HEK293 (cell line): ENCODE measurements around the gene CNTNAP5.

Experiments
- CTCF ChIA-PET: fragments of 350-600 bp; formaldehyde crosslinking; extraction: SDS; loops from one replicate; lab custom pipeline; 2021; ENCODE audit warnings: antibody characterized with exemption; lab: Yijun Ruan, JAX
- POLR2A ChIA-PET: fragments of 300-600 bp; formaldehyde crosslinking; extraction: SDS; loops from one replicate; lab custom pipeline; 2020; ENCODE audit warnings: antibody characterized with exemption, inconsistent platforms; lab: Yijun Ruan, JAX
- H3K27ac ChIP-seq: fragments of 200-500 bp; sonication (Bioruptor generic); 2 replicates; pipeline ENCODE4 v1.5.1; 2014; ENCODE audit warnings: low read depth, low read length, control low read depth, inconsistent platforms; ENCODE audit errors: extremely low read depth
- H3K36me3 ChIP-seq, 2 experiments: fragments of 200-500 bp in 1 of 2; sonication (Bioruptor generic) in 1 of 2; 1 replicate in 1 of 2; 2 replicates in 1 of 2; pipeline ENCODE4 v1.5.1; 2014 to 2017; ENCODE audit warnings: inconsistent platforms in 2 of 2, low read length in 2 of 2; ENCODE audit not compliant: control insufficient read depth in 2 of 2, insufficient read depth in 1 of 2
- H3K4me1 ChIP-seq: fragments of 200-500 bp; sonication (Bioruptor generic); 2 replicates; pipeline ENCODE4 v1.5.1; 2014; ENCODE audit warnings: mild to moderate bottlenecking, low read length, inconsistent platforms; ENCODE audit not compliant: control insufficient read depth, insufficient read depth
- H3K4me3 ChIP-seq: 2 replicates; pipeline ENCODE4 v1.5.1; 2011; ENCODE audit warnings: low read depth, mild to moderate bottlenecking, control low read depth, low read length, moderate library complexity
- H3K9me3 ChIP-seq: fragments of 200-500 bp; sonication (Bioruptor generic); 2 replicates; pipeline ENCODE4 v1.5.1; 2014; ENCODE audit warnings: low read depth, low read length, inconsistent platforms; ENCODE audit not compliant: control insufficient read depth, insufficient read depth
- GLIS1 ChIP-seq: fragments of 450-650 bp; formaldehyde crosslinking; IDR thresholded peaks from 2 replicates; pipeline ENCODE4 v1.5.1; 2016; ENCODE audit warnings: missing biosample characterization, missing genetic modification characterization
- MYNN ChIP-seq: fragments of 450-650 bp; formaldehyde crosslinking; IDR thresholded peaks from 2 replicates; pipeline ENCODE4 v1.5.1; 2016; ENCODE audit warnings: missing biosample characterization, missing genetic modification characterization, borderline replicate concordance
- PRDM1 ChIP-seq: fragments of 450-650 bp; formaldehyde crosslinking; IDR thresholded peaks from 2 replicates; pipeline ENCODE4; 2016; ENCODE audit warnings: missing biosample characterization, missing genetic modification characterization
- SALL2 ChIP-seq: fragments of 450-650 bp; formaldehyde crosslinking; IDR thresholded peaks from 2 replicates; pipeline ENCODE4 v1.5.0; 2017; ENCODE audit warnings: missing biosample characterization, mild to moderate bottlenecking, missing genetic modification characterization, borderline replicate concordance
- ZNF132 ChIP-seq: fragments of 450-650 bp; formaldehyde crosslinking; IDR thresholded peaks from 2 replicates; pipeline ENCODE4 v1.5.1; 2017; ENCODE audit warnings: missing biosample characterization, missing genetic modification characterization, borderline replicate concordance
- ZNF2 ChIP-seq: fragments of 450-650 bp; formaldehyde crosslinking; IDR thresholded peaks from 2 replicates; pipeline ENCODE4 v1.5.1; 2016; ENCODE audit warnings: missing biosample characterization, missing genetic modification characterization
- ZNF211 ChIP-seq: fragments of 450-650 bp; formaldehyde crosslinking; IDR thresholded peaks from 2 replicates; pipeline ENCODE4 v1.5.1; 2016; ENCODE audit warnings: low read depth, missing biosample characterization, missing genetic modification characterization
- ZNF221 ChIP-seq: fragments of 450-650 bp; formaldehyde crosslinking; IDR thresholded peaks from 2 replicates; pipeline ENCODE4 v1.5.1; 2017; ENCODE audit warnings: missing biosample characterization, missing genetic modification characterization, borderline replicate concordance
- ZNF266 ChIP-seq: fragments of 450-650 bp; formaldehyde crosslinking; IDR thresholded peaks from 2 replicates; pipeline ENCODE4 v1.5.1; 2016; ENCODE audit warnings: missing biosample characterization, missing genetic modification characterization, low read depth
- ZNF350 ChIP-seq: fragments of 450-650 bp; formaldehyde crosslinking; IDR thresholded peaks from 2 replicates; pipeline ENCODE4 v1.5.0; 2017; ENCODE audit warnings: missing biosample characterization, mild to moderate bottlenecking, missing genetic modification characterization
- ZNF416 ChIP-seq: fragments of 450-650 bp; formaldehyde crosslinking; IDR thresholded peaks from 2 replicates; pipeline ENCODE4 v1.5.1; 2016; ENCODE audit warnings: missing biosample characterization, missing genetic modification characterization
- ZNF548 ChIP-seq: fragments of 450-650 bp; formaldehyde crosslinking; IDR thresholded peaks from 2 replicates; pipeline ENCODE4 v1.5.1; 2016; ENCODE audit warnings: missing biosample characterization, missing genetic modification characterization
- ZNF585B ChIP-seq: fragments of 450-650 bp; formaldehyde crosslinking; IDR thresholded peaks from 2 replicates; pipeline ENCODE4 v1.5.1; 2016; ENCODE audit warnings: missing biosample characterization, missing genetic modification characterization
- ZNF596 ChIP-seq: fragments of 450-650 bp; IDR thresholded peaks from 2 replicates; pipeline ENCODE4 v1.5.0; 2018; ENCODE audit warnings: missing biosample characterization, mild to moderate bottlenecking, missing genetic modification characterization, moderate library complexity
- ZNF621 ChIP-seq: fragments of 450-650 bp; formaldehyde crosslinking; IDR thresholded peaks from 2 replicates; pipeline ENCODE4 v1.5.1; 2017; ENCODE audit warnings: missing biosample characterization, missing genetic modification characterization
- ZNF623 ChIP-seq: fragments of 450-650 bp; formaldehyde crosslinking; IDR thresholded peaks from 2 replicates; pipeline ENCODE4 v1.5.1; 2016; ENCODE audit warnings: missing biosample characterization, missing genetic modification characterization
- ZNF624 ChIP-seq: fragments of 450-650 bp; formaldehyde crosslinking; IDR thresholded peaks from 2 replicates; pipeline ENCODE4 v1.5.1; 2017; ENCODE audit warnings: missing biosample characterization, missing genetic modification characterization
- ZNF792 ChIP-seq: fragments of 450-650 bp; formaldehyde crosslinking; IDR thresholded peaks from 2 replicates; pipeline ENCODE4 v1.5.1; 2016; ENCODE audit warnings: missing biosample characterization, missing genetic modification characterization
- ZNF830 ChIP-seq: fragments of 450-650 bp; IDR thresholded peaks from 2 replicates; pipeline ENCODE4 v1.5.0; 2018; ENCODE audit warnings: missing biosample characterization, missing genetic modification characterization, low read depth, mild to moderate bottlenecking, moderate library complexity
- ZNF843 ChIP-seq: fragments of 450-650 bp; formaldehyde crosslinking; IDR thresholded peaks from 2 replicates; pipeline ENCODE4 v1.5.1; 2016; ENCODE audit warnings: missing biosample characterization, missing genetic modification characterization
- ZSCAN30 ChIP-seq: fragments of 450-650 bp; IDR thresholded peaks from 2 replicates; pipeline ENCODE4 v1.5.1; 2018; ENCODE audit warnings: missing biosample characterization, mild to moderate bottlenecking, missing genetic modification characterization, moderate library complexity
- TF ChIP-seq, protein P1 (sequence below): fragments of 450-650 bp; formaldehyde crosslinking; IDR thresholded peaks from 2 replicates; pipeline ENCODE4 v1.5.1; 2016; ENCODE audit warnings: missing biosample characterization, missing genetic modification characterization
- TF ChIP-seq, protein P2 (sequence below): fragments of 450-650 bp; formaldehyde crosslinking; IDR thresholded peaks from 2 replicates; pipeline ENCODE4 v1.5.1; 2017; ENCODE audit warnings: missing biosample characterization, missing genetic modification characterization
- TF ChIP-seq, protein P3 (sequence below): fragments of 450-650 bp; formaldehyde crosslinking; IDR thresholded peaks from 2 replicates; pipeline ENCODE4 v1.5.1; 2016; ENCODE audit warnings: missing biosample characterization, missing genetic modification characterization
- TF ChIP-seq, protein P4 (sequence below): fragments of 450-650 bp; formaldehyde crosslinking; IDR thresholded peaks from 2 replicates; pipeline ENCODE4 v1.5.1; 2016; ENCODE audit warnings: missing biosample characterization, missing genetic modification characterization
- TF ChIP-seq, protein P5 (sequence below): fragments of 450-650 bp; formaldehyde crosslinking; IDR thresholded peaks from 2 replicates; pipeline ENCODE4 v1.5.1; 2017; ENCODE audit warnings: missing biosample characterization, missing genetic modification characterization

Gene CNTNAP5

DNA sequence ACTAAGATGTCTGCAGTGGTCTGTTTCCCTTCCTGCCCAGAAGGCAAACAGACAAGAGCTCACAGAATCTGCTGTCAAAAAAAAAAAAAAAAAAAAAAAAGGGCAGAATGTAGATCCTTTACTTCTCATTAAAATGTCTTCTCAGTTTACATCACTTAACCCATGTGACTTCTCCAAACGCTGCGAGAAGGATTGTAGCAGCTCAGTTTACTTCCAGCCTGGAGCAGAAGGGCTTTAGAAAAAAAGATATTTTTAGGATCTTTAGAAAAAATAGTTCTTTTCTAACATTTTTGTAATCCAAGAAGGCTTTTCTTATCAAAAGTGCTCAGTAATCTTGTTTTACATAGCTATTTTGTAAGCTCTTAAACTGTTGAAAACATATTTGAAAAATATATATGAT, 425.4 kb downstream of the CNTNAP5 start (continued):
- TF ChIP-seq ZNF623 (tag by site-specific recombination) (no peak), ZNF624 (tag by site-specific recombination) (no peak), ZNF416 (no peak), ZSCAN30 (no peak), ZNF792 (tag by site-specific recombination) (no peak), ZNF621 (tag by site-specific recombination) (no peak), ZNF843 (tag by site-specific recombination) (no peak), PRDM1 (tag by site-specific recombination) (no peak)
- TF ChIP-seq, all 188 proteins: peak for 0

DNA sequence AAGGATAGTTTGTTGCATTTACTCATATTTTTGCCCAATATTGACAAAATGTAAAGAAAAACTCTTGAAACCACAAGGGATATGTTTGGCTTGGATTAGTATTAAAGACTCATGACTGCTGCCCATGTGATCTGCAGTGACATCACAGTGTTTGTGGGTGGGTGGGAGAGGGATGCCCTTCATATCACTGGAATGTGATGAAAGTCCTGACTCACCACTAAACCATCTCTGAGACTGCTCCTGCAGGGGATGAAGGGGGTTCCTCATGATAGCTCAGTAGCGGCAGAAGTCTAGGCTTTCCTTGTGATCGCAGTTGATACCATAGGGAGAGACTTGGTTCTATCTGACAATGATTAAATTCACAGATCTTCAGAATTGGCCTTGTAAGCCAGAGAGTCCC, 451.2 kb downstream of the CNTNAP5 start:
- CTCF ChIA-PET = no interaction called here
- POLR2A ChIA-PET = no interaction called here

More for the DNA sequence above, 451.2 kb downstream of the CNTNAP5 start:
- TF ChIP-seq, protein P1, sequence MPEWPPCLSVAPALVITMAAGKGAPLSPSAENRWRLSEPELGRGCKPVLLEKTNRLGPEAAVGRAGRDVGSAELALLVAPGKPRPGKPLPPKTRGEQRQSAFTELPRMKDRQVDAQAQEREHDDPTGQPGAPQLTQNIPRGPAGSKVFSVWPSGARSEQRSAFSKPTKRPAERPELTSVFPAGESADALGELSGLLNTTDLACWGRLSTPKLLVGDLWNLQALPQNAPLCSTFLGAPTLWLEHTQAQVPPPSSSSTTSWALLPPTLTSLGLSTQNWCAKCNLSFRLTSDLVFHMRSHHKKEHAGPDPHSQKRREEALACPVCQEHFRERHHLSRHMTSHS (tag by site-specific recombination) = no peak
- TF ChIP-seq MYNN (tag by site-specific recombination) (no peak), ZNF585B (tag by site-specific recombination) (no peak), ZNF2 (no peak), ZNF266 (tag by site-specific recombination) (no peak), ZNF211 (no peak), ZNF221 (no peak), ZNF623 (tag by site-specific recombination) (no peak), ZNF596 (tag by site-specific recombination) (no peak), SALL2 (tag by site-specific recombination) (no peak), ZNF132 (tag by site-specific recombination) (no peak), ZNF830 (no peak), ZNF548 (tag by site-specific recombination) (no peak), GLIS1 (tag by site-specific recombination) (no peak), ZNF350 (tag by site-specific recombination) (no peak)
- TF ChIP-seq, protein P2, sequence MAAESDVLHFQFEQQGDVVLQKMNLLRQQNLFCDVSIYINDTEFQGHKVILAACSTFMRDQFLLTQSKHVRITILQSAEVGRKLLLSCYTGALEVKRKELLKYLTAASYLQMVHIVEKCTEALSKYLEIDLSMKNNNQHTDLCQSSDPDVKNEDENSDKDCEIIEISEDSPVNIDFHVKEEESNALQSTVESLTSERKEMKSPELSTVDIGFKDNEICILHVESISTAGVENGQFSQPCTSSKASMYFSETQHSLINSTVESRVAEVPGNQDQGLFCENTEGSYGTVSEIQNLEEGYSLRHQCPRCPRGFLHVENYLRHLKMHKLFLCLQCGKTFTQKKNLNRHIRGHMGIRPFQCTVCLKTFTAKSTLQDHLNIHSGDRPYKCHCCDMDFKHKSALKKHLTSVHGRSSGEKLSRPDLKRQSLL (tag by site-specific recombination) = no peak
- TF ChIP-seq, protein P3, sequence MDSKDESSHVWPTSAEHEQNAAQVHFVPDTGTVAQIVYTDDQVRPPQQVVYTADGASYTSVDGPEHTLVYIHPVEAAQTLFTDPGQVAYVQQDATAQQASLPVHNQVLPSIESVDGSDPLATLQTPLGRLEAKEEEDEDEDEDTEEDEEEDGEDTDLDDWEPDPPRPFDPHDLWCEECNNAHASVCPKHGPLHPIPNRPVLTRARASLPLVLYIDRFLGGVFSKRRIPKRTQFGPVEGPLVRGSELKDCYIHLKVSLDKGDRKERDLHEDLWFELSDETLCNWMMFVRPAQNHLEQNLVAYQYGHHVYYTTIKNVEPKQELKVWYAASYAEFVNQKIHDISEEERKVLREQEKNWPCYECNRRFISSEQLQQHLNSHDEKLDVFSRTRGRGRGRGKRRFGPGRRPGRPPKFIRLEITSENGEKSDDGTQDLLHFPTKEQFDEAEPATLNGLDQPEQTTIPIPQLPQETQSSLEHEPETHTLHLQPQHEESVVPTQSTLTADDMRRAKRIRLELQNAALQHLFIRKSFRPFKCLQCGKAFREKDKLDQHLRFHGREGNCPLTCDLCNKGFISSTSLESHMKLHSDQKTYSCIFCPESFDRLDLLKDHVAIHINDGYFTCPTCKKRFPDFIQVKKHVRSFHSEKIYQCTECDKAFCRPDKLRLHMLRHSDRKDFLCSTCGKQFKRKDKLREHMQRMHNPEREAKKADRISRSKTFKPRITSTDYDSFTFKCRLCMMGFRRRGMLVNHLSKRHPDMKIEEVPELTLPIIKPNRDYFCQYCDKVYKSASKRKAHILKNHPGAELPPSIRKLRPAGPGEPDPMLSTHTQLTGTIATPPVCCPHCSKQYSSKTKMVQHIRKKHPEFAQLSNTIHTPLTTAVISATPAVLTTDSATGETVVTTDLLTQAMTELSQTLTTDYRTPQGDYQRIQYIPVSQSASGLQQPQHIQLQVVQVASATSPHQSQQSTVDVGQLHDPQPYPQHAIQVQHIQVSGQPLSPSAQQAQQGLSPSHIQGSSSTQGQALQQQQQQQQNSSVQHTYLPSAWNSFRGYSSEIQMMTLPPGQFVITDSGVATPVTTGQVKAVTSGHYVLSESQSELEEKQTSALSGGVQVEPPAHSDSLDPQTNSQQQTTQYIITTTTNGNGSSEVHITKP (tag by site-specific recombination) = no peak
- TF ChIP-seq, protein P4, sequence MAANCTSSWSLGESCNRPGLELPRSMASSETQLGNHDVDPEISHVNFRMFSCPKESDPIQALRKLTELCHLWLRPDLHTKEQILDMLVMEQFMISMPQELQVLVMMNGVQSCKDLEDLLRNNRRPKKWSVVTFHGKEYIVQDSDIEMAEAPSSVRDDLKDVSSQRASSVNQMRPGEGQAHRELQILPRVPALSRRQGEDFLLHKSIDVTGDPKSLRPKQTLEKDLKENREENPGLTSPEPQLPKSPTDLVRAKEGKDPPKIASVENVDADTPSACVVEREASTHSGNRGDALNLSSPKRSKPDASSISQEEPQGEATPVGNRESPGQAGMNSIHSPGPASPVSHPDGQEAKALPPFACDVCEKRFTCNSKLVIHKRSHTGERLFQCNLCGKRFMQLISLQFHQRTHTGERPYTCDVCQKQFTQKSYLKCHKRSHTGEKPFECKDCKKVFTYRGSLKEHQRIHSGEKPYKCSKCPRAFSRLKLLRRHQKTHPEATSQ (tag by site-specific recombination) = no peak
- TF ChIP-seq, protein P5, sequence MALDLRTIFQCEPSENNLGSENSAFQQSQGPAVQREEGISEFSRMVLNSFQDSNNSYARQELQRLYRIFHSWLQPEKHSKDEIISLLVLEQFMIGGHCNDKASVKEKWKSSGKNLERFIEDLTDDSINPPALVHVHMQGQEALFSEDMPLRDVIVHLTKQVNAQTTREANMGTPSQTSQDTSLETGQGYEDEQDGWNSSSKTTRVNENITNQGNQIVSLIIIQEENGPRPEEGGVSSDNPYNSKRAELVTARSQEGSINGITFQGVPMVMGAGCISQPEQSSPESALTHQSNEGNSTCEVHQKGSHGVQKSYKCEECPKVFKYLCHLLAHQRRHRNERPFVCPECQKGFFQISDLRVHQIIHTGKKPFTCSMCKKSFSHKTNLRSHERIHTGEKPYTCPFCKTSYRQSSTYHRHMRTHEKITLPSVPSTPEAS (tag by site-specific recombination) = no peak
- no peak overlapping the region for H3K4me3 ChIP-seq
- no peaks in the 10 kb centered on the region for H3K36me3 ChIP-seq
- H3K4me1 ChIP-seq = no peaks in the 10 kb centered on the region
- no peak overlapping the region for H3K27ac ChIP-seq
- no peaks in the 10 kb centered on the region for H3K9me3 ChIP-seq
